ENCODE results near the gene FAM3B.

DNA sequence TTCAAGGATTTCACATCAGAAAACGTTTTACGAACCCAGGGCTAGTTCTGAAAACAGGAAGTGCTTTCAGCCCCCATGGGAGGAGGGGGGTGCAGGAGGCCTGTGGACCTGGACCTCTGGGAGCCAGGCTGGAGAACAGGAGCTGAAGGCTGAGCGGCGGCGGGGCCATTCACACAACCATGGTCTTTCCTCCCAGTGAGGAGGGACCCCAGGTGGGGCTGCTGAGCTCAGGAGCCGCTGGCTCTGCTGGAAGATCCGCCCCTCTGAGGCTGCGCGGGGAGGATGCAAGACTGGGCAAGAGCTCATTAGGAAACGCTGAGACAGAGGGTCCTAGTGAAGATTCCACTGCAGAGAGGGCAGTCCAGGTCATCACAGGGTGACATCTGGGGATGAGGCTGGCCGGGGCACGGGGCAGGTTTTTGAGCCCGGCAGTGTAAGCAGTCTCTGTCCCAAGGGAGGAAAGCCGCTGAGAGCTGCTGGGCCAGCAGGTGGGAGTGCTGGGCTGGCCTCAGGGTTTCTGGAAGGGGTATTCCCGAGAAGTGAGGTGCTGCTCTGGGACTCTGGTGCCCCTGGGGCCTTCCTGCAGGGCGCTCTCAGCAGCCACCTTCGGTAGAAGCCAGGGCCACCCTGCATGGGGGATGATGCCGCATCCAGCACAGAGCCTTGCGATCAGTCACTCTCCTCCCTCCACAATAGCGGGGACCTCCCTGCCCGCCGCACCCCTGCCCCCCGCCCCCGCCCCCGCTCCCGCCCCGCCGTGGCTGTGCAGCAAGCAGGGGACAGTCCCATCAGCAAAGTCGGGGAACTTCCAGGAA is 52.7 kb downstream of the FAM3B start:
- no peak for TF ChIP-seq POLR2A (IDR thresholded peaks at IDR 0.05; ENCODE audit: low read depth, low read length)
- no peak for TF ChIP-seq RAD21 (IDR thresholded peaks at IDR 0.05; ENCODE audit: low read length)
- TF ChIP-seq, protein P1, sequence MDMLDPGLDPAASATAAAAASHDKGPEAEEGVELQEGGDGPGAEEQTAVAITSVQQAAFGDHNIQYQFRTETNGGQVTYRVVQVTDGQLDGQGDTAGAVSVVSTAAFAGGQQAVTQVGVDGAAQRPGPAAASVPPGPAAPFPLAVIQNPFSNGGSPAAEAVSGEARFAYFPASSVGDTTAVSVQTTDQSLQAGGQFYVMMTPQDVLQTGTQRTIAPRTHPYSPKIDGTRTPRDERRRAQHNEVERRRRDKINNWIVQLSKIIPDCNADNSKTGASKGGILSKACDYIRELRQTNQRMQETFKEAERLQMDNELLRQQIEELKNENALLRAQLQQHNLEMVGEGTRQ (IDR thresholded peaks at IDR 0.05; ENCODE audit: low read depth, low read length): no peak
- TF ChIP-seq, protein P2, sequence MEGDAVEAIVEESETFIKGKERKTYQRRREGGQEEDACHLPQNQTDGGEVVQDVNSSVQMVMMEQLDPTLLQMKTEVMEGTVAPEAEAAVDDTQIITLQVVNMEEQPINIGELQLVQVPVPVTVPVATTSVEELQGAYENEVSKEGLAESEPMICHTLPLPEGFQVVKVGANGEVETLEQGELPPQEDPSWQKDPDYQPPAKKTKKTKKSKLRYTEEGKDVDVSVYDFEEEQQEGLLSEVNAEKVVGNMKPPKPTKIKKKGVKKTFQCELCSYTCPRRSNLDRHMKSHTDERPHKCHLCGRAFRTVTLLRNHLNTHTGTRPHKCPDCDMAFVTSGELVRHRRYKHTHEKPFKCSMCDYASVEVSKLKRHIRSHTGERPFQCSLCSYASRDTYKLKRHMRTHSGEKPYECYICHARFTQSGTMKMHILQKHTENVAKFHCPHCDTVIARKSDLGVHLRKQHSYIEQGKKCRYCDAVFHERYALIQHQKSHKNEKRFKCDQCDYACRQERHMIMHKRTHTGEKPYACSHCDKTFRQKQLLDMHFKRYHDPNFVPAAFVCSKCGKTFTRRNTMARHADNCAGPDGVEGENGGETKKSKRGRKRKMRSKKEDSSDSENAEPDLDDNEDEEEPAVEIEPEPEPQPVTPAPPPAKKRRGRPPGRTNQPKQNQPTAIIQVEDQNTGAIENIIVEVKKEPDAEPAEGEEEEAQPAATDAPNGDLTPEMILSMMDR (conservative IDR thresholded peaks at IDR 0.05; ENCODE audit: low read depth, low read length): no peak
- TF ChIP-seq FOS (IDR thresholded peaks at IDR 0.05; ENCODE audit: low read depth, low read length): no peak
- TF ChIP-seq CHD1 (IDR thresholded peaks at IDR 0.05; ENCODE audit: low read depth, low read length): no peak
- no peak for TF ChIP-seq NFE2L2 (IDR thresholded peaks at IDR 0.05; ENCODE audit: low read depth, low read length)

All from IMR-90 (cell line).